GM18526 (cell line): Measurements from ENCODE around the gene ZC3H11A.

ENCODE experiments used
- POLR2A ChIP-seq: IDR thresholded peaks from 3 replicates; pipeline ENCODE4 v1.6.1; 2011; ENCODE audit not compliant: insufficient read length; ENCODE audit errors: extremely low read depth

The ZC3H11A gene

GRCh38 chr1:203777596-203777995 is 17.8 kb upstream of the ZC3H11A start:
- no peak for TF ChIP-seq POLR2A

DNA sequence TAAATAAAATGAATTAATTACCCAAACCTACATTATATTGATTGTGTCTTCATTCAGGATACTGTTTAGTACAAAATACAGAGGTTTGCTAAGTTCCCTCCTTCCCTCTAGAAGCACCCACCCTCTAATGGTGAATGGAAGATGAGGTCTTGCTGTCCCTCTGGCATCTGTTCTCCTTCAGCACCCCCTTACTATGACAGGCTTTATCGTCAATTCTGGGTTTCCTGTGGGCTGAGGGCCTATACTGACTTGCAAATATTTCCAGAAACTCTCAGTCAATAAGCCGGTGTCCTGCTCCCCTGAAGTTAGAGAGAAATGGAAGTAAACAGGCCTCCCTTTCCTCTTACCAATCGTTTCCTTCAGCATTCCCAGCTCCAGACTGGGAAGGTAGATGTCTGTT is 17.3 kb upstream of the ZC3H11A start:
- TF ChIP-seq POLR2A: no peak

GRCh38 chr1:203778789-203779188 is 16.6 kb upstream of the ZC3H11A start:
- TF ChIP-seq POLR2A: no peak

DNA sequence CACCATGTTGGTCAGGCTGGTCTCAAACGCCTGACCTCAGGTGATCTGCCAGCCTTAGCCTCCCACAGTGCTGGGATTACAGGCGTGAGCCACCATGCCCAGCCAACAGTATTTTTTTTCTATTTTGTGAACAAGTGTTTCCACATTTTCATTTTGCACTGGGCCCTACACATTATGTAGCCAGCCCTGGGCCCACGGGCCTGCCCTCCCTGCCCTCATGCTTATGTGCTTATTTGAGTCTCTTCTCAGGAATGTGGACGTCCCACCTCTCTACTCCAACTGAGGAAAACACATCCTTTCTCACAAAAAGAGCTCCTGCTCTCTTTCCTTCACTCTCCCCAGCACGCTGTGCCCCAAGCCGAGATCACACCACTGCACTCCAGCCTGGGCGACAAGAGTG is 13.5 kb upstream of the ZC3H11A start:
- no peak for TF ChIP-seq POLR2A

- no peak for TF ChIP-seq POLR2A
Observed at GRCh38 chr1:203789966-203790365, 5.5 kb upstream of the ZC3H11A start.

DNA sequence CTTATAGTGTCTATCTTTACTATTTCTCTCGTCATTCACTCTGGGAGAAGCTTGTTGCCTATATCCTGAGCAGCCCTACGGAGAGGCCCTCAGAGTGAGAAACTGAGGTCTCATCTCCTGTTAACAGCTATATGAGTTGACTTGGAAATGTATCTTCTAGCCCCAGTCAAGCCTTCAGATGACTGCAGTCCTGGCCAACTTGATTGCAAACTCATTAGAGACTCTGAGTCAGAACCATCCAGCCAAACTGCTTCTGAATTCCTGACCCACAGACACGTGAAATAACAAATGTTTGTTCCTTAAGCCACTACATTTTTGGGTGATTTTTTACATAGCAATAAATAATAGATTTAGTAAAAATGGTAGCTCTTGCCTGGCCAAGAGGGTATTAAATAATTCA is 3.9 kb upstream of the ZC3H11A start:
- no peak for TF ChIP-seq POLR2A

GRCh38 chr1:203792486-203792885 is 2.9 kb upstream of the ZC3H11A start:
- no peak for TF ChIP-seq POLR2A

- no peak for TF ChIP-seq POLR2A
Observed at GRCh38 chr1:203794764-203795440, 521 bp upstream of the ZC3H11A start.

DNA sequence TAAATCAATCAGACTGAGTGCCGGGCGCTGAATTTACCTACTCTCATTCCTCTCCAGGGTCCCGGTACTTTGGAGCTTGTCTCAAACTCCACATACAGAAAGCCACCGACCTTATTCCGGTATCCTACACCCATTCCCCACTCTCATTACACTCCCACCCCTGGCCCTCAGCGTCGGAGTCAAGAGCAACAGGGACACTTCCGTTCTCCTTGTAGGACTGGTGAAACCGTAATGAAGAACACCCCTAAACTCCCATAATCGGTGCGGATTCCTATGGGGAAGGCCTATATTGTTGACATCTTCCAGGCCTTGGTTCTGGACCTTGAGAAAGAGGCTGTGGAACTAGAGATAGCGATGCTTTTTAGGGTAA is 798 bp downstream of the ZC3H11A start:
- TF ChIP-seq POLR2A: no peak

- TF ChIP-seq POLR2A: no peak
Observed at GRCh38 chr1:203797216-203797615, 1.8 kb downstream of the ZC3H11A start.

DNA sequence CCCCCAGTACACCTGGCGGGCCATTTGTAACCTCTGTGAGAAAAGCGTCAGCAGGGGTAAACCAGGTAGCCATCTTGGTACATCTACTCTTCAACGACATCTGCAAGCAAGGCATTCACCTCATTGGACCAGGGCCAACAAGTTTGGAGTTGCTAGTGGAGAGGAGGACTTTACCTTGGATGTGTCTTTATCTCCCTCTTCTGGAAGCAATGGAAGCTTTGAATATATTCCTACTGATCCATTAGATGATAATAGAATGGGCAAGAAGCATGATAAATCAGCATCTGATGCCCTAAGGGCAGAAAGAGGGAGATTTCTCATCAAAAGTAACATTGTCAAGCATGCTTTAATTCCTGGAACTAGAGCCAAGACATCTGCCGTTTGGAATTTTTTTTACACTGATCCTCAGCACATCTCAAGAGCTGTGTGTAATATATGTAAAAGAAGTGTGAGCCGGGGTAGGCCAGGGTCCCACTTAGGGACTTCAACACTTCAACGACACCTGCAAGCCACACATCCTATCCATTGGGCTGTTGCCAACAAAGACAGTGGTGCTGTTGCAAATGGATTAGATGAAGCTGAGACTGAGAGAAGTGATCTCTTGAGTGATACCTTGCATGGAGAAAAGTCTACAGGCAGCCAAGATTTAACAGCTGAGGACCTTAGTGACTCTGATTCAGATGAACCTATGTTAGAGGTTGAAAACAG is 2.7 kb downstream of the ZC3H11A start:
- no peak for TF ChIP-seq POLR2A

DNA sequence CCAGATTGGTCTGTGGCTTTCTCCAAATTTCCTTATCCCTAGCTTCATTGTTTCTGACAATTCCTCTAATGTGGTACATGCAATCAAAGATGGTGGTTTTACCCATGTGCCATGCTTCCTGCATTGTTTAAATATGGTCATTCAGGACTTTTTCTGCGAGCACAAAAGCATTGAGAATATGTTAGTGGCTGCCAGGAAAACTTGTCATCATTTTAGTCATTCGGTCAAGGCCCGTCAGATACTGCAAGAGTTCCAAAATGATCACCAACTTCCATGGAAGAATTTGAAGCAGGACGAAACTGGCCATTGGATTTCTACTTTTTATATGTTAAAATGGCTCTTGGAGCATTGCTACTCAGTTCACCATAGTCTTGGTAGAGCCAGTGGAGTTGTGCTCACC is 3.7 kb downstream of the ZC3H11A start:
- no peak for TF ChIP-seq POLR2A

GRCh38 chr1:203799971-203800370 is 4.5 kb downstream of the ZC3H11A start:
- no peak for TF ChIP-seq POLR2A

GRCh38 chr1:203805689-203806088 is 10.3 kb downstream of the ZC3H11A start:
- no peak for TF ChIP-seq POLR2A

GRCh38 chr1:203807196-203807595 is 11.8 kb downstream of the ZC3H11A start:
- TF ChIP-seq POLR2A: no peak

GRCh38 chr1:203813581-203814341 is 18.3 kb downstream of the ZC3H11A start:
- no peak for TF ChIP-seq POLR2A

GRCh38 chr1:203818399-203818798 is 23.0 kb downstream of the ZC3H11A start:
- TF ChIP-seq POLR2A: no peak

- no peak for TF ChIP-seq POLR2A
Observed at GRCh38 chr1:203823306-203823705, 27.9 kb downstream of the ZC3H11A start.
